GM19351 (cell line): ENCODE data around the gene WDR7.

Experiments used
- ATAC-seq: cut with Tn5 transposase; IDR thresholded peaks from one replicate; pipeline ENCODE4 v1.9.1; 2021; ENCODE audit warnings: mild to moderate bottlenecking, moderate library complexity; ENCODE audit not compliant: unreplicated experiment

WDR7 gene

DNA sequence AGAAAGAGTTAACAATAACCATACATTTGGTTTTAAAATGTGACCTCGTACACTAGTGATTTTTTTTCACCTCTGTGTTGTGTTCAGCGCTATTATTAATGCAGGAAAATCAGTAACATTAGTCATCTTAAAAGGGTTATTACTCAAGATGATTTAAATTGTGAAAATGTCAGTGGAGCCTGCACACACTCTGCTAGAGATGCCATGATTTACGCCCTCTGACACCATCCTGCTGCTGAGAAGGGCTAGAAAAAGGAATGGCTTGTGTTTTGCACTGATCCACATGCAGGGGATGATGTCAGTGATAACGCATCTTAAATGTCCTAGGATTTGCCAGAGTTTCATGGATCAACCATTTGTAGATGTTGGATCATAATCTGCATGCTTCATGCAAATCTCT is 374.4 kb downstream of the WDR7 start:
- no peak for ATAC-seq

DNA sequence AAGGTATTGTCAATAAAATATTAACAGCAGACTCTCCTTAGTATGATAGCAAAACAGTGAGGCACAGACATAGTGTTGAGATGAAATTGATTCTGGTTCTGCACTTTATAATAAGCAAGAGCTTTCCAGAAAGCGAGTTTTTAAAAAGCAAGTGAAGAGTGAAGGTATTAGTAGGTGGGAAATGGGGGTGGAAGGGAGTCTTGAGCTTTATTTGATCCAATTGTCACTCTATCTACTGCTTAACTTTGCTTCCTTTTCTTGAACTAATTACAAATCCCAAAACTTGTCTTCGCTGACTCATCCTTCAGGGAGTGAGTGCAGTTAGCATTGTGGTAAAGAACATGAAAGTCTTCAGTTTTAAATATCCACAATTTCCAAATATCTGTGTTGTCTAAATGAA is 375.2 kb downstream of the WDR7 start:
- no peak for ATAC-seq

DNA sequence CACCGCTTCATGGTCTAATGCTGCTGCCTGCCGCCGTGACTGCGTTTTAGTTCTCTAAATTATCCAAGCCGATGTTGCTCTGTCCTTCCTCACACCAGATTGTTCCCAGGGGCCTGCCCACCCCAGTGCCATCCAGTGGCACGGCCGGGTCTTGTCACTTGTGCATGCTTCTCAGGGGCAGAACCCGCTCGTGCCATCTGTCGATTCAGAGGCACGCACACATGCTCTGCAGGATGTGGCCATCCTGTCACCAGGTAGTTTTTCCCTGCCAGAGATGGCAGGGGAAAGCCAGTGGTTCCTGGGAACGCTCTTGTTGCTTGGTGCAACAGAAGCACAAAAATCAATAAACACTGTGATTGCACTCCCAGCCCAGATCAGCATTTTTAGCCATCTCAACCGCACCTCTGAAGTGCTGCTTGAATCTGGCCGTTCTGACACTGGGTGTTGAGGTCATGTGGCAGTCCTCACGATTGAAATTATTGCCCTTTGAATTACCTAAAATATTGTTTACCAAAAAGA is 376.1 kb downstream of the WDR7 start:
- no peak for ATAC-seq

DNA sequence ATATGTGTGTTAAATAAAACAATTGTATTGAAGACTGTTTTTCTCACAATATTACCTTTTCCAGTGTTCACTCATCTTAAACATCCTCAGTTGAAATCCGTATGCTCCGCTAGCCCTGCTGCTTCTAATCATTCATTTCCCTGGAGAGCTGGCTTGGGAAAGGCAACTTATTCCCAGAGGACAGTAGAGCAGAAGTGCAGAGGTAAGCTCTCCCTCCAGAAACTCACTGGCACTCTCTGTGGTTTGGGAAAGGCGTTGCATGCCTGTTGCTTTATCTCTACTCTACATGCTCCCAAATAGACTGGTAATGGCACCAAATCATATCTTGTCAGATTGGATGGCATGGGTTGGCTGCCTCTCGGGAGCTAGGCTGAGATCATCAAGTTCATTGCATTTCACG is 378.6 kb downstream of the WDR7 start:
- ATAC-seq, result no peak

DNA sequence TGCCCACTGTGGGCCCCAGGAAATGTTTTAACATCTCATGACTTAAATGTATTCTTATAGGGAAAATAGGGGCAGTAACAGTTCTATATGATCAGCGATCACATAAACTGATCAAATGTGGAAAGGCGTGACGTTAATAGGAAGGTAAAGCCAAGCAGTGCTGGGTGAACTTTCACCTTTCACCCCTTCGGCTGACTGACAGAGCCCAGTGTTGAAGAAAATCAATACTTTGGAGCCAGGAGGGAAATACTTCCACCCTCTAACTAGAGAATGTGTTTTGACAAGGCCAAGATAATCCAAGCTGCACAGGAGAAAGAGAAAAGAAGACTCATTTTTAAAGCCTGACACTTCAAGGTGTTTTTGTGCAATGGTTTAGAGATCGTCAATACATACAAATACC is 379.3 kb downstream of the WDR7 start:
- no peak for ATAC-seq

DNA sequence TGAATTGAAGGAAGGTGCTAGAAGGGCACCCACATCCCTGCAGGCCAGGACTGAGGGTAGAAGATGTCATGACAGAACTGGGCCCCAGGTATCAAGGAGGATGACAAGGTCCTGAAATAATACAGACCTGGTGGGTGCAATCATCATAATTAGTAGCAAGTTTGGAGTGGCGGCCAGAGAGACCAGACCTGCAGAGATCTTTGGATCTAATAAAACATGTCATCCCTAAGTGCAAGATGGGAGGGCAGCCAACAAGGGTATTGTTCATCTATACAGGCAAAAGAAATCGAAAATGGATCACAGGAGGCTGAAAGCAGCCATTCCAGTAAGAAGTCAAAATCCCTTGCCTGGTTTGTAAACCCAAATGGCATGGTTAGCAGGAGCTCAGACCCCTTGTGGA is 384.4 kb downstream of the WDR7 start:
- ATAC-seq, result no peak

DNA sequence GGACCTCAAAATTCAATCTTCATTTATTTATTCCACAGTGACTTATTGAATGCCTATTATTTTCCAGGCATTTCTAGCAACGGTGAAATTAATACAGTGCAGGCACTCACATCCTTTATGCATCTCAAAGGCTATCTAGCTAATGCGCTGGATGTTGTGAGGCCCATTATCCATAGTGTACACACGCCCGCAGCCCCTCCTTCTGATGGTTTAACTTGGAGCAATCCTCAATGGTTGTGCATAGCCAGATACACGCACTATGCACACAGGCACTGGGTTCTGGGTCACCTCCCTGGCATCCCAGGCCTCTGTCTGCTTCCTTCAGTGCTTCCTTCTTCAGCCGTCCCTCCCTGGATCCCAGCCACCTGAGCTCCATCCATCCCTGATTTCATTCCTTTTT is 387.2 kb downstream of the WDR7 start:
- ATAC-seq, result no peak

DNA sequence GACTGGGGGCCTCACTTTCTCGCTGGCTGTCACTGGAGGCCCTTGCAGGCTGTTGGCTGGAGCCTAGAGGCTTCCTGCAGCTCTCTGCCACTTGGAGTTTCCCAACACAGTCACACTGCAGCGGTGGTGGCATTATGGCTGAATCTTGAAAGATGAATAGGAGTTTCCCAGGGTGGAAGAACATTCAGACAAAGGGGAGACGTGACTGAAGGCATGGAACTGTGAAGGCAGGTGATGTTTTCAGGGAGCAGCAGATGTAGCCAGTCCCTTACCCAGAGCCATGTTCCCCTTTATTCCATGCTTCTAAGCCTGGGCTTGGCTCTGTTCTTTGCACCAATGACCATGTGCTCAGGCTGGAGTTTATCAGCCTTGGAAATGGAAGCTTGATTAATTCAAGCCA is 389.0 kb downstream of the WDR7 start:
- ATAC-seq, result no peak

DNA sequence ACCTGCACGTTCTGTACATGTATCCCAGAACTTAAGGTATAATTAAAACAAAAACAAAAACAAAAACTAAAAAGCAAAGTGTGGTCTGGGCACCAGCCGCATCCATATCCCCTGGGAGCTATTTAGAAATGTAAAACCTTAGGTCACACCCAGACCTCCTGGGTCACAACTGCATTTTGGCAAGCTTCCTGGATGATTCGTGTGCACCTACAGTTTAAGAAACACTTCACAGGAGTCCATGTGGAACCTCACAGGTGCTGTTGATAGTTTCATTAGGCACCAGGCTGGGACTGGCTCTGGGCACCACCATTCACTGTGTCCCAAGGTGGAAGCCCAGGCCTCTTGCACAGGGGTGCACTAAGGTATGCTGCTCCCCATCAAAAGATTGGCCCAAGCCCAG is 392.1 kb downstream of the WDR7 start:
- no peak for ATAC-seq

DNA sequence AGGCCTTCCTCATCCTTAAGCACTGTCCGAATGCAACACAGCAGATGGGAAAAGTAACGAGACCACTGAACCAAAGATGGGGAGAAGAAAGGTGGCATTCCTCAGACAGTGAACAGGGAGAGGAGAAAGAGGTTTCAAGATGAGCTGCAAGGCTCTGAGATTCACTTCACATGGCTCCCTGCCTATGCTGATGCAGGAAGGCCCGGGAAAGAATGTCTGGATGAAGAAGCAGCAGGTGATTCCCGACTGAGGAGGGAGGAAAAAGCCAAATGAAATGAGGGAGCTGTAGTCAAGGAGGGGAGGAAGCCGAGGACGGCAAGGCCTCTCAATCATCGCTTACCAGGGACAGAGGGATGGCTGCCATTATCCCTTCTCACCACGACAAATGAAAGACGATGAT is 397.2 kb downstream of the WDR7 start:
- ATAC-seq, result no peak

DNA sequence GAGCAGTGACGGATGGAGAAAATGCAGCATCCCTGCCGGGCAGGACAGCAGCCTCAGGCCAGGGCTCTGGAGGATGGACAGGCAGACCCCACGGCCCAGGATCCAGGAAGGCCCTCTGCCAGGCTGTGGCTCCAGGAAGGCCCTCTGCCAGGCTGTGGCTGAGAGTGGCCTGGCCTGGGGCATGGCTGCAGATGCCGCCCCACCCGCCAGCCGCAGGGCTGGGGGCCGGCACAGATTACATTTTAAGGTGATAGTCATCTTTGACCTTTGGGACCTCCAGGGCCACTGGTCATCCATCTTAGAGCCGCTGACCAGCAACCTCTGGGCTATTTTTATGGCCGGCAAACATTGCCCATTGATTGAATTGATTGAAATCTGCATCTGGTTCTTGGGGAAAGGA is 397.7 kb downstream of the WDR7 start:
- ATAC-seq, result no peak

DNA sequence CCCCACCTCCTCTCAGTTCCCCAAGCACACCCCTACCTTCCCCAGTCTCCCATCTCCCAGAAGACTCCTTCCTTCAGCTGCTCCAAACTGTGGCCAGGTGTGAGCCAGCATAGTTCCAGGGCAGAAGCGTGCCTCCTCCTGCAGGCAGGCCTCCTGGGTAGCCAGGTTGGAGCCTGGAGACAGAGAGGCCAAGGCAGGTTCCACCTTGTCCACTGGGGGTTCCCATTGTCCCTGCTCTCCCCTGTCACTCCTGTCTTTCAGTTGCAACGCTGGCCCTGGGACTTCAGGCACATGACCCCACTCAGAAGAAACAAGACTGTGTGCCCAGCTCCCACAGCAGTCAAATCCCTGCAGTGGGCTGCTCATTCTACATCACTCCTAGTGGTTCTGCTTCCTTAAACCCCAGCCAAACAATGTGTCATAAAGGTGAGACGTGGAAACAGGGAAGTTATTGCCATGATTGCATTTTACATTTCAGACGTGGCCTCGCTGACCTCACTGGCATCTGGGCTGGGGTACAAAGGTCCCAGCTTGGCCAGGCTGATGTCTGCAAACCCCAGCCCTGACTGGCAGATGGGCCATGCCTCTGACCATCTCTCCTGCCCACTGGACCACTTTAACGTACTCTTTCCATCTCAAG is 399.3 kb downstream of the WDR7 start:
- no peak for ATAC-seq

DNA sequence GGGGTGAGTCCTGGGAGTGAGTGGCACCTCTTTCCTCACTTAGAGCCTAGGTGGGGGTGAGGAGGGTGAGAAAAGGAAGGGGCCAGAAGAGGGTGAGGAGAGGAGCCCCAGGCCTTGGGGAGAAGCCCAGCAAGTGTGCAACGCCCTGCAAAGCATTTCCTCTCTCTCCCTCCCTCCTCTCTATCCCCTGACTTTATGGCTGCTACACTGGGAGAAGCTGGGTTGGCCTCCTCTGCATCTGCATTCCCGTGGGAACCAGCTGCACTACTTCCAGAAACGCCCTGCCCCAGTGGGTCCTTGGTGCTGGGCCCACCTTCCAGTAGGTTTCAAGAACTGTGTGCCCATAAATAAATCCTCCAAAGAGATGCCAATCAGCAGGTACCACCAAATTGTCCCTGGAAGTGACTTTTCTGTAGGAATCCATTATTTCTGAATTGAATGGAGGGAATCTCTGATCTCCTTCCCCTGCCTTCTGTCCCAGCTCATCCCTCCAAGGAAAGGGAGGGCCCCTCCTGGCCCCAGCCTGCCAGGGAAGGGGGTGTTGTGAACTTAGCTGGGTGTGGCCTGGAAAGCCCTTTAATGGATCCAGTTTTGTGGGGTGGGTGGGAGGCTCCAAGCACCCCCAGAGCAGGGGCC is 400.0 kb downstream of the WDR7 start:
- no peak for ATAC-seq

DNA sequence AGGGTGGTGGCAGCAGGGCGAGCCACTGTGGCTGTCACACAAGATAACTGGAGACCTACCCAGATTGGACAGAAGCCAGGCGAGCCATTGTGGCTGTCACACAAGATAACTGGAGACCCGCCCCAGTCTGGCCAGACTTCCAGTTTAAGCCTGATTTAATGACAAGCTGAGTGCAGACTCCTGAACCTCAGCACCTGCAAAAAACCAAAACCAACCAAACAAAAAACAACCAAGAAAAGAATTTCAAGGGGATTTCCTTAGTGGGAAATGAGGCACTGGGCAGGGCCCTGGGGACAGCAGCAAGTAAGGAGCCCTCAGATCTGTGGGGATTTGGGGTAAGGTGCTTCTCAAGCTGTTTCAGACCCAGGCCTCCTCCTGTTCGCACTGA is 400.5 kb downstream of the WDR7 start:
- peak; percentile 64 for ATAC-seq

DNA sequence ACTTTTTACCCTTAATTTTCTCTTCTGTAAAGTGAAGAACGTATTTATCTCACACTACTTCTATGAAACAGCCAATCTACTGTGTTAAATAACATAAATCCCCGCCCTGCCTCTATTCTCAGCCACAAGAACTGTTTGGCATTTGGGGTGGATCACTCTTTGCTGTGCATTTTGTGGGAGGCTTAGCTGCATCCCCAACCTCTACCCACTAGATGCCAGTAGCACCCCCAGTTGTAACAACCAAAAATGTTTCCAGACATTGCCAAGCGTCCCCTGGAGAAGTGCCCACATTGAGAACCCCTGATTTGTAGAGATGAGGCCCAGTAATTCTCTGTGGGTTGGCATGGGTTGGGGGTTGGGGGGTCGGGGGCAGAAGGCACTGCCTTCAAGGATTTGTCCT is 401.0 kb downstream of the WDR7 start:
- ATAC-seq, result peak; percentile 56

DNA sequence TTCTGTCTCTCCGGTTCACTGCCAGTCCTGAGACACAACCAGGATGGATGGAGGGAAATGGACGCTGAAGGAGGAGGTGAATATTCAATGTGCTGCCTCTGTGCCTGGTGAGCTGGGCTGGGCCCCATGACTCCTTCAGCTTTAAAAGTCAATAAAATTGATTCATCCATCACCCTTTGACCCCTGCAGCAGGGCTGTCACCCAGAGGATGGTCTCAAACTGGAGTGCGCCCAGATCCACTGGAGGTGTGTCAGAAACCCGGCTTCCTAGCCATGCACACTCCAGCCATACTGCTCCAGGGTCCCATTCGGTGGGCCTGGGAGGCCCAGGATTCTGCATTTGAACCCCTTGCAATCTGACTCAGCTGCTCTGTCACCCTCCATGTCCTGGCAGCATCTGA is 401.6 kb downstream of the WDR7 start:
- ATAC-seq, result no peak

DNA sequence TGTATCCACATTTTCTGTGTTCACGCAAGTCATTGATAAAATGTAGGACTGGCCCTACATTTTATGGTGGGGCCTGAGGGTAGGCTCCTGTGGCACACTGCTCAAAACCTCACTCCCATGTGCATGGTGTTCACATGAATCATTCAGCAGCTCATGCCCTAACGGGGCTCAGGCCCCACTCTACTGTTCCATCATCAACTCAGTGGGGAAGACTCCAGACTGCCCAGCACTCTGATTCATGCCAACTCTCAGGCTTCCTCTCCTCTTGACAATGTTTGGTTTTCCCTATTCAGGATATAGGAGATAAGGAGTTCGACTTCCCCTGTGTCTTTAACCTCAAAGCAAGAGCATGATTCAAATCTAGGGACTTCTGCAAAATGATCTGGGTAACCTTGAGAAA is 403.7 kb downstream of the WDR7 start:
- no peak for ATAC-seq

DNA sequence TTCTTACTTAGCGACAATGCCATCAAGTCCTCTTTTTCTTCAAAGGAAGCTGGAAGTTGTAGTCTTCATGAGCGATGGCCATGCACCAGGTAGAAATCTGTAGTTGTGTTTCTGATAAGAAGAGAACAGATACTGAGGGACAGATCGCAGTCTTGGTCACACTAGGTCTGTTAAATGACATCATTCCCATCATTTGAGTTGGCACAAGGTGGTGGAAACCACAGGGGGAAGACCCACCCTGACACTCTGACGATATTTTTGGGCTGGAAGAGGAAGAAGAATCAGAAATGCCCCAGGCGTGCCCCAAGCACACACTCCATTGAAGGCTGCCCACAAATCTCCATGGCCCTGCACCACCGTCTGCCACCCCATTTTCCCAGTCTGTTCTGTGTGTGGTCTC is 406.7 kb downstream of the WDR7 start:
- peak; percentile 70 for ATAC-seq

DNA sequence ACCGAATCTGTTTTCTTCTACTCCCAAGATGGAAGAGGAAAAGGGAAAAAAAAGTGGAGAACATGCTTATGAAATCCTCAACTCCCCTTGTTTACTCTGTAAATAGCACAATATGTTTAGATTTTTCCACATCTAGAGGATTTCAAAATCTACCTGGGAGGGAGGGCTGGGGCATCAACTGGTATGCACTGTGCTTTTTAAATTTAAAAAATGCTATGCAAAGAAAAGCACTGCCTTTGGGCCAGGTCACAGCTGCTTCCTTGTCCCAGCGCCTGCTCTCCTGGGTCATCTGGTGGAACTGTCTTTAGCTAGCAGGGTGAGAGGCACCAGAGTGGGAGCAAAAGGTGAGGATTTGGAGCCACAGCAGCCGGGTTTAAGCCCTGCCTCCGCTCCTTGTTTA is 407.6 kb downstream of the WDR7 start:
- ATAC-seq, result no peak

DNA sequence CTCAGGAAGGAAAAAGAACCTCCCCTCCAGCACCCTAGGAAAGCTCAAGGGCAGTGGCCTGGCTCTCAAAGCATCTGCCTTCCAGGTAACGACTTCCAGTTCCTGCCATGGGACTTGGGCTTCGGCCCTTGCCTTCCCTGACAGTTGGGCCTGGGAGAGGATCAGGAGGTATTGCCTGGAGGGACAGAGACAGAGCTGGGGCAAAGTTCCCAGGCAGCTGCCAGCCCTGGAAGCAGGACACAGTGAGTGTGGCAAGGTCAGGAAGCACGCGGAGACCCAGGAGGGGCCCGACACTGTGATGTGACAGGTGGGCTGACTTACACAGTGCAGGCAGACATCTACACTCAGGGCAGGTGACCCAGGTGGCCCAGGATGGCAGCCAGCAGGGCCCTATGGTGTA is 408.2 kb downstream of the WDR7 start:
- ATAC-seq, result no peak

DNA sequence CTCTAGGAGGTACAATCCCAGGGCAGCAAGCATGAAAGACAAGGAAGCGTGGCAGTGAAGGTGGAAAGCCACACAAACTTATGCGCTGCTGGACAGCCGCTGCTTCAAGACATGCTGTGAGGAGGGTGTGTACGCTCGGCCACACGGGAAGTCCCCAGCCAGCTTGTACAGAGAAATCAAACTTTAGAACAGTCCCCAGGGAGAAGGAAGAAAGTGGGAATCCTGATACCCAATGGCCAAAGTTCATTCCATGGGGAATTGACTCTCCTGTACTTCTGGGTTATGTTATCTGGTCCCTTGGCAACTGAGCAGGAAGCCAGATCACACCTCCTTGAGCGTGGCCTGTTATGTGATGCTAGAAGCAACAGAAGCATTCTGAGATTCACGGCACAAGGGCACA is 409.7 kb downstream of the WDR7 start:
- ATAC-seq, result no peak

DNA sequence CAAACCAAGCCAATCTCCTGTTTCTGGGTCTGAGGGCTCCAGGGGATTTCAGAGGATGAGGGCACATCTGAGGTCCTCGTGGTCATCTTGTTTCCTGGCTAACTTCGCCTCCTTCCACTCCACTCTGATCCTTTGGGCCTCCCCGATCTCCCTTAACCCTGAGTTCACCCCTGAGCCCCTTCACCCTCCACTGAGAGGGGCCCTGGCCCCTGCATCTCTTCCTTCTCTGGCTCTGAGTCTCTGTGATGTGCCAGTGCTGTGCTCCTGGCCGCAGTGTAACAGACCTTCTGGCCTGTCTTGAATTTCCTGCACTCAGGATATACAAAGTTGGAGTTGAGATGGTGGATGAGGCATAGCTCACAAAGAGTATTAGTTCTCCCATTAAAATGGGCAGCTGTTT is 411.0 kb downstream of the WDR7 start:
- no peak for ATAC-seq

DNA sequence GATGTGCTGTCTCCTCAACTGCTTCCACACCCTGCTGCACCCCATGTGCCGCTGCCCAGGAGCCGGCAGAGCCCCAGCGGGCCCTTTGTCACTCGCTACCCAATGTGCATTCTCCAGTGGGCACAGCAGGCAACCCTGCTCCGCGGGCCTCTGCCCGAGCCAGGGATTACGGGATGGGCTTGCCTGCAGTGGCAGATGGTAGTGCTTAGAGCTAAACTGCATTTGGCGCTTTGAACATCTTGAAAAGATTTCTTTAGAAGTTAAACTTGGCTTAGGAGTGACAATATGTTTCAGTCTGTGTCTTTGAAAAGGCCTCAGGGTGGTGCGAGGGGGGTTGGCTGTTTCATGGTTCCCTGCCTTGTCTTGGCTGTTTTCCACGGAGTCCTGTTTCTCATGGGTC is 411.7 kb downstream of the WDR7 start:
- no peak for ATAC-seq
